Measurements from ENCODE around the gene FXR2. TPM values are rescaled to one million over a fixed set of nuclear protein-coding genes. Genes with fewer than 3 reads are reported as not detected.

The FXR2 gene
- total and polyA plus RNA-seq, 10 of the 15 experiments (the other 5 are each of a cell fraction or from before 2014, with no cell fraction given), result 1.6 to 33.3 (median 22.0) TPM

- peak; percentile 98 for TF ChIP-seq POU2F2 (IDR thresholded peaks at IDR 0.05; ENCODE audit: borderline replicate concordance, low read depth, low read length)
- 0 out of 2 replicates have a peak, but pooled peaks have one; percentile 36 for TF ChIP-seq ZBTB4 (CRISPR knock-in tag; IDR thresholded peaks at IDR 0.05)
- 0 out of 2 replicates have a peak, but pooled peaks have one; percentile 12 for TF ChIP-seq NRF1 (conservative IDR thresholded peaks at IDR 0.05; ENCODE audit: low read depth, low read length)
- TF ChIP-seq NR2F1 (conservative IDR thresholded peaks at IDR 0.05), result no peak; the same call in 1 of the 2 replicates
- TF ChIP-seq HDAC6 (IDR thresholded peaks at IDR 0.05; ENCODE audit: unreplicated experiment), result peak; percentile 96
- TF ChIP-seq, protein P1, sequence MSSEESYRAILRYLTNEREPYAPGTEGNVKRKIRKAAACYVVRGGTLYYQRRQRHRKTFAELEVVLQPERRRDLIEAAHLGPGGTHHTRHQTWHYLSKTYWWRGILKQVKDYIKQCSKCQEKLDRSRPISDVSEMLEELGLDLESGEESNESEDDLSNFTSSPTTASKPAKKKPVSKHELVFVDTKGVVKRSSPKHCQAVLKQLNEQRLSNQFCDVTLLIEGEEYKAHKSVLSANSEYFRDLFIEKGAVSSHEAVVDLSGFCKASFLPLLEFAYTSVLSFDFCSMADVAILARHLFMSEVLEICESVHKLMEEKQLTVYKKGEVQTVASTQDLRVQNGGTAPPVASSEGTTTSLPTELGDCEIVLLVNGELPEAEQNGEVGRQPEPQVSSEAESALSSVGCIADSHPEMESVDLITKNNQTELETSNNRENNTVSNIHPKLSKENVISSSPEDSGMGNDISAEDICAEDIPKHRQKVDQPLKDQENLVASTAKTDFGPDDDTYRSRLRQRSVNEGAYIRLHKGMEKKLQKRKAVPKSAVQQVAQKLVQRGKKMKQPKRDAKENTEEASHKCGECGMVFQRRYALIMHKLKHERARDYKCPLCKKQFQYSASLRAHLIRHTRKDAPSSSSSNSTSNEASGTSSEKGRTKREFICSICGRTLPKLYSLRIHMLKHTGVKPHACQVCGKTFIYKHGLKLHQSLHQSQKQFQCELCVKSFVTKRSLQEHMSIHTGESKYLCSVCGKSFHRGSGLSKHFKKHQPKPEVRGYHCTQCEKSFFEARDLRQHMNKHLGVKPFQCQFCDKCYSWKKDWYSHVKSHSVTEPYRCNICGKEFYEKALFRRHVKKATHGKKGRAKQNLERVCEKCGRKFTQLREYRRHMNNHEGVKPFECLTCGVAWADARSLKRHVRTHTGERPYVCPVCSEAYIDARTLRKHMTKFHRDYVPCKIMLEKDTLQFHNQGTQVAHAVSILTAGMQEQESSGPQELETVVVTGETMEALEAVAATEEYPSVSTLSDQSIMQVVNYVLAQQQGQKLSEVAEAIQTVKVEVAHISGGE (CRISPR knock-in tag; IDR thresholded peaks at IDR 0.05), result peak; percentile 47; the same call in 1 of the 2 replicates
- TF ChIP-seq SRF (IDR thresholded peaks at IDR 0.05; ENCODE audit: low read depth in 2 of 2, low read length in 2 of 2), result 0 out of 4 replicates have a peak, but pooled peaks of 1 of the 2 experiments have one; percentile 15
- TF ChIP-seq MTA3 (IDR thresholded peaks at IDR 0.05; ENCODE audit: borderline replicate concordance, low read length), result peak; percentile 3; the same call in 1 of the 2 replicates
- no peak for TF ChIP-seq RFX5 (IDR thresholded peaks at IDR 0.05; ENCODE audit: low read depth, low read length)
- peak; percentile 100 for TF ChIP-seq NFYB (IDR thresholded peaks at IDR 0.05; ENCODE audit: insufficient read depth, low read depth, low read length)
- TF ChIP-seq, protein P2, sequence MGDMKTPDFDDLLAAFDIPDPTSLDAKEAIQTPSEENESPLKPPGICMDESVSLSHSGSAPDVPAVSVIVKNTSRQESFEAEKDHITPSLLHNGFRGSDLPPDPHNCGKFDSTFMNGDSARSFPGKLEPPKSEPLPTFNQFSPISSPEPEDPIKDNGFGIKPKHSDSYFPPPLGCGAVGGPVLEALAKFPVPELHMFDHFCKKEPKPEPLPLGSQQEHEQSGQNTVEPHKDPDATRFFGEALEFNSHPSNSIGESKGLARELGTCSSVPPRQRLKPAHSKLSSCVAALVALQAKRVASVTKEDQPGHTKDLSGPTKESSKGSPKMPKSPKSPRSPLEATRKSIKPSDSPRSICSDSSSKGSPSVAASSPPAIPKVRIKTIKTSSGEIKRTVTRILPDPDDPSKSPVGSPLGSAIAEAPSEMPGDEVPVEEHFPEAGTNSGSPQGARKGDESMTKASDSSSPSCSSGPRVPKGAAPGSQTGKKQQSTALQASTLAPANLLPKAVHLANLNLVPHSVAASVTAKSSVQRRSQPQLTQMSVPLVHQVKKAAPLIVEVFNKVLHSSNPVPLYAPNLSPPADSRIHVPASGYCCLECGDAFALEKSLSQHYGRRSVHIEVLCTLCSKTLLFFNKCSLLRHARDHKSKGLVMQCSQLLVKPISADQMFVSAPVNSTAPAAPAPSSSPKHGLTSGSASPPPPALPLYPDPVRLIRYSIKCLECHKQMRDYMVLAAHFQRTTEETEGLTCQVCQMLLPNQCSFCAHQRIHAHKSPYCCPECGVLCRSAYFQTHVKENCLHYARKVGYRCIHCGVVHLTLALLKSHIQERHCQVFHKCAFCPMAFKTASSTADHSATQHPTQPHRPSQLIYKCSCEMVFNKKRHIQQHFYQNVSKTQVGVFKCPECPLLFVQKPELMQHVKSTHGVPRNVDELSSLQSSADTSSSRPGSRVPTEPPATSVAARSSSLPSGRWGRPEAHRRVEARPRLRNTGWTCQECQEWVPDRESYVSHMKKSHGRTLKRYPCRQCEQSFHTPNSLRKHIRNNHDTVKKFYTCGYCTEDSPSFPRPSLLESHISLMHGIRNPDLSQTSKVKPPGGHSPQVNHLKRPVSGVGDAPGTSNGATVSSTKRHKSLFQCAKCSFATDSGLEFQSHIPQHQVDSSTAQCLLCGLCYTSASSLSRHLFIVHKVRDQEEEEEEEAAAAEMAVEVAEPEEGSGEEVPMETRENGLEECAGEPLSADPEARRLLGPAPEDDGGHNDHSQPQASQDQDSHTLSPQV (IDR thresholded peaks at IDR 0.05), result no peak
- 0 out of 2 replicates have a peak, but pooled peaks have one; percentile 3 for TF ChIP-seq PAX5 (IDR thresholded peaks at IDR 0.05; ENCODE audit: borderline replicate concordance, low read depth, low read length)
- TF ChIP-seq MYB (IDR thresholded peaks at IDR 0.05; ENCODE audit: borderline replicate concordance, low read depth, low read length), result no peak
- no peak for TF ChIP-seq CEBPB (IDR thresholded peaks at IDR 0.05; ENCODE audit: borderline replicate concordance in 1 of 2, low read depth in 2 of 2, low read length in 2 of 2)
- no peak for TF ChIP-seq SMARCA5 (IDR thresholded peaks at IDR 0.05)
- peak; percentile 94 for TF ChIP-seq GABPA (IDR thresholded peaks at IDR 0.05; ENCODE audit: low read depth)
- 0 out of 2 replicates have a peak, but pooled peaks have one; percentile 25 for TF ChIP-seq RCOR1 (conservative IDR thresholded peaks at IDR 0.05; ENCODE audit: low read depth, low read length)
- TF ChIP-seq SMAD1 (IDR thresholded peaks at IDR 0.05; ENCODE audit: low read depth, partially characterized antibody), result peak; percentile 95
- TF ChIP-seq SMC3 (IDR thresholded peaks at IDR 0.05; ENCODE audit: borderline replicate concordance, low read length), result no peak
These were observed 41.9 kb downstream of the FXR2 start (continued) for GRCh38 chr17:7572588-7573323.
